Gastroesophageal sphincter (tissue), 3 donors: ENCODE measurements around the gene SGPP1.

ENCODE experiments used
- CTCF ChIP-seq, 4 experiments: fragments of 200-600 bp in 2 of 4; fragments of 450-650 bp in 2 of 4; sonication (generic) in 1 of 4; IDR thresholded peaks; one replicate each; pipeline ENCODE4 v1.5.1; 2017 to 2019; ENCODE audit warnings: antibody characterized with exemption in 4 of 4, mild to moderate bottlenecking in 2 of 4, moderate library complexity in 2 of 4
- POLR2A ChIP-seq, 2 donors: fragments of 450-650 bp; IDR thresholded peaks; one replicate each; pipeline ENCODE4 v1.6.1; 2017; ENCODE audit warnings: antibody characterized with exemption in 2 of 2, mild to moderate bottlenecking in 2 of 2, moderate library complexity in 1 of 2

DNA sequence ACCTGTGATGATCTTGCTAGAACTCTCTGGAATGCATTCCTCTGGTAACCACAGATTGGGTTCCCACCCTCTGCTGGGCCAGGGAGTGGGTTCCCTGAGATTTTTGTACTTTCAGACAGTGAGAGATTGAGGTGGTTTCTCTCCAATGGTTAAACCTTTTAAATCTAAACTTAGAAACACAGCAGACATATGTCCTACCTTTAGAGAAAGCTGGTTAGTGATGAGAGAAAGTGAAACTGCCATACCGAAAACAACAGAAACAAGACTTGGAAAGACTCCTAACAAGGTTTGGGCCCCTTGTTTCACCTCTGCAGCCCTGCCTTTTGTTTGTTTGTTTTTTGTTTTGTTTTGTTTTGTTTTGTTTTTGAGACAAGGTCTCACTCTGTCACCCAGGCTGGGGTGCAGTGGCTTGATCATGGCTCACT lies 9.7 kb upstream of the SGPP1 start:
- TF ChIP-seq POLR2A (IDR thresholded peaks at IDR 0.05): no peak
- no peak for TF ChIP-seq CTCF (IDR thresholded peaks at IDR 0.05)
